Measurements from ENCODE around the gene ZNF655. TPM values are rescaled to one million over a fixed set of nuclear protein-coding genes. Genes with fewer than 3 reads are reported as not detected.

Gene ZNF655
- total and polyA plus RNA-seq, 2 of the 4 experiments (the other 2 are of a cell fraction) = 49.6 to 54.7 TPM

DNA sequence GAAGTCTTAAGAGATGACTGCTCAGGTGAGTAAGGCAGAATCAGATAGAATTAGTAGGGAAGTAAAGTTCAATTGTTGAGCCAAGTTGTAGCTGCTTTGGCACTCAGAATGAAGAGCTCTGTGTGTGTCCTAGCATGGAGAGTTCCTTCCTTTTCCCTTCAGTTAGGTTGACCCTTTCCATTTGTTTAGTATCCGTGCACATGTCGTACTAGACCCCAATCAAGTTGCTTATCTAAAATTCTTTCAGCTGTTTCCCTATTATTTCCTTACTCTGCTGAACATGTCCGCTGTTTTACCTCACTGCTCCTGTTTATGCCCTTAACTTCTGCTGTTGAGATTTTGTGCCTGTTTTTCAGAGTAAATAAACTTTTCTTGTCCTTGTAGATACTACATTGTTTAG is 13.3 kb downstream of the ZNF655 start:
- no peak for ATAC-seq (ENCODE audit: low read depth)
- in situ Hi-C loops (cut with MboI; ENCODE audit: low sequenced_read_pairs) (no loop called here), intact Hi-C loops (cut with micrococcal nuclease) (no loop called here), dilution Hi-C loops (cut with HindIII; ENCODE audit: low sequenced_read_pairs, unreplicated experiment) (no loop called here)
- Histone ChIP-seq H2BK20ac (ENCODE audit: low read depth, low read length) (no peak overlapping the region), H3K23ac (ENCODE audit: low read depth, low read length) (no peak overlapping the region), H4K8ac (ENCODE audit: low read depth in 2 of 2, low read length in 2 of 2) (no peak overlapping the region), H2BK120ac (ENCODE audit: low read depth, low read length) (no peak overlapping the region), H2AFZ (replicated peaks; ENCODE audit: low read length, poor library complexity) (no peak overlapping the region), H3K27ac (ENCODE audit: insufficient read depth, low read length) (no peak overlapping the region), H3K4me3 (ENCODE audit: insufficient read depth, low read depth, low read length) (no peak overlapping the region), H3K9me1 (ENCODE audit: insufficient read depth, low read length) (peaks cover 4% of the 10 kb centered on the region), H3K4me2 (ENCODE audit: low read depth, low read length) (no peak overlapping the region), H4K91ac (ENCODE audit: insufficient read depth, low read depth, low read length) (no peak overlapping the region), H2AK5ac (ENCODE audit: low read depth, low read length) (no peak overlapping the region), H3K18ac (ENCODE audit: low read depth, low read length) (no peak overlapping the region), H3K4ac (ENCODE audit: low read depth, low read length) (no peak overlapping the region), H4K5ac (ENCODE audit: low read depth, low read length) (no peak overlapping the region), H2BK15ac (ENCODE audit: low read depth, low read length) (no peak overlapping the region), H3K36me3 (ENCODE audit: control insufficient read depth, insufficient read depth, low read length) (peaks cover 35% of the 10 kb centered on the region), H2AK9ac (replicated peaks; ENCODE audit: low read depth, low read length, poor library complexity) (no peak overlapping the region), H3K14ac (replicated peaks; ENCODE audit: low read depth, low read length) (no peak overlapping the region), H2BK5ac (ENCODE audit: low read depth, low read length, poor library complexity, severe bottlenecking) (no peak overlapping the region), H4K20me1 (ENCODE audit: insufficient read depth, low read length) (peaks cover 23% of the 10 kb centered on the region), H3K27me3 (ENCODE audit: control insufficient read depth, insufficient read depth, low read length) (no peaks in the 10 kb centered on the region), H3K9ac (ENCODE audit: low read depth, low read length) (no peak overlapping the region), H3K4me1 (ENCODE audit: control insufficient read depth, insufficient read depth, low read length) (no peaks in the 10 kb centered on the region), H3K9me3 (ENCODE audit: control insufficient read depth, insufficient read depth, low read length) (no peaks in the 10 kb centered on the region), H3K79me1 (ENCODE audit: low read depth in 1 of 2, low read length in 2 of 2) (peaks cover 24 to 47% of the 10 kb centered on the region in 2 experiments), H3K56ac (ENCODE audit: extremely low read depth, insufficient read depth, low read length) (no peak overlapping the region)
- ChIA-PET POLR2A (ENCODE audit: unreplicated experiment) (no interaction called here), CTCF (no interaction called here)
- DNase-seq = no peak
- no TSS peak for BruUV-seq (replicated peaks)
- TF ChIP-seq, protein P1, sequence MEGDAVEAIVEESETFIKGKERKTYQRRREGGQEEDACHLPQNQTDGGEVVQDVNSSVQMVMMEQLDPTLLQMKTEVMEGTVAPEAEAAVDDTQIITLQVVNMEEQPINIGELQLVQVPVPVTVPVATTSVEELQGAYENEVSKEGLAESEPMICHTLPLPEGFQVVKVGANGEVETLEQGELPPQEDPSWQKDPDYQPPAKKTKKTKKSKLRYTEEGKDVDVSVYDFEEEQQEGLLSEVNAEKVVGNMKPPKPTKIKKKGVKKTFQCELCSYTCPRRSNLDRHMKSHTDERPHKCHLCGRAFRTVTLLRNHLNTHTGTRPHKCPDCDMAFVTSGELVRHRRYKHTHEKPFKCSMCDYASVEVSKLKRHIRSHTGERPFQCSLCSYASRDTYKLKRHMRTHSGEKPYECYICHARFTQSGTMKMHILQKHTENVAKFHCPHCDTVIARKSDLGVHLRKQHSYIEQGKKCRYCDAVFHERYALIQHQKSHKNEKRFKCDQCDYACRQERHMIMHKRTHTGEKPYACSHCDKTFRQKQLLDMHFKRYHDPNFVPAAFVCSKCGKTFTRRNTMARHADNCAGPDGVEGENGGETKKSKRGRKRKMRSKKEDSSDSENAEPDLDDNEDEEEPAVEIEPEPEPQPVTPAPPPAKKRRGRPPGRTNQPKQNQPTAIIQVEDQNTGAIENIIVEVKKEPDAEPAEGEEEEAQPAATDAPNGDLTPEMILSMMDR (conservative IDR thresholded peaks at IDR 0.05; ENCODE audit: low read depth, low read length) = no peak
- no peak for TF ChIP-seq MAZ (IDR thresholded peaks at IDR 0.05; ENCODE audit: borderline replicate concordance, low read depth, low read length)
- TF ChIP-seq MXI1 (IDR thresholded peaks at IDR 0.05; ENCODE audit: borderline replicate concordance, low read depth, low read length) = no peak
- TF ChIP-seq POLR2A (IDR thresholded peaks at IDR 0.05; ENCODE audit: low read depth, low read length) = no peak
- no peak for TF ChIP-seq NFE2L2 (IDR thresholded peaks at IDR 0.05; ENCODE audit: low read depth, low read length)
- TF ChIP-seq CHD1 (IDR thresholded peaks at IDR 0.05; ENCODE audit: low read depth, low read length) = no peak
- no peak for TF ChIP-seq SMC3 (IDR thresholded peaks at IDR 0.05; ENCODE audit: low read depth, low read length)
- no peak for TF ChIP-seq FOS (IDR thresholded peaks at IDR 0.05; ENCODE audit: low read depth, low read length)
- no peak for TF ChIP-seq RAD21 (IDR thresholded peaks at IDR 0.05; ENCODE audit: low read length)
- TF ChIP-seq BHLHE40 (IDR thresholded peaks at IDR 0.05; ENCODE audit: low read depth, low read length) = no peak
- 80% methylated on average over 1 of the region's 3 CpGs; no CpG with 5 or more reads in 1 of the 2 experiments for WGBS, 2 experiments (ENCODE audit: extremely low coverage in 2 of 2, insufficient read length in 1 of 2)

Data from IMR-90 (cell line).